H9 (cell line): ENCODE measurements around the gene ITPR2. TPM values are rescaled to one million over a fixed set of nuclear protein-coding genes. Genes with fewer than 3 reads are reported as not detected.

ENCODE experiments used
- DNase-seq: peaks from one replicate; pipeline ENCODE4 v3.0.0-alpha.2; 2017
- H2AFZ ChIP-seq: one replicate; pipeline ENCODE4 v1.6.1; 2013; ENCODE audit warnings: mild to moderate bottlenecking, low read length, control low read depth, moderate library complexity
- H2AK5ac ChIP-seq: 2 replicates; pipeline ENCODE4 v1.6.1; 2013; ENCODE audit warnings: low read length, control low read depth, mixed read lengths; ENCODE audit not compliant: insufficient read length
- H2BK120ac ChIP-seq: one replicate; pipeline ENCODE4 v1.6.1; 2013; ENCODE audit warnings: low read depth, mild to moderate bottlenecking, low read length, control low read depth, inconsistent platforms; ENCODE audit not compliant: poor library complexity, severe bottlenecking
- H2BK12ac ChIP-seq: 2 replicates; pipeline ENCODE4 v1.6.1; 2013; ENCODE audit warnings: low read length, control low read depth, mixed read lengths, low read depth; ENCODE audit not compliant: insufficient read length
- H2BK15ac ChIP-seq: 2 replicates; pipeline ENCODE4 v1.6.1; 2013; ENCODE audit warnings: low read depth, low read length, control low read depth
- H2BK20ac ChIP-seq: one replicate; pipeline ENCODE4 v1.6.1; 2013; ENCODE audit warnings: low read depth, mild to moderate bottlenecking, low read length, control low read depth, inconsistent platforms; ENCODE audit not compliant: poor library complexity, severe bottlenecking
- H2BK5ac ChIP-seq: 2 replicates; pipeline ENCODE4 v1.6.1; 2013; ENCODE audit warnings: low read length, control low read depth, mixed read lengths; ENCODE audit not compliant: insufficient read length
- H3K14ac ChIP-seq: 2 replicates; pipeline ENCODE4 v1.6.1; 2013; ENCODE audit warnings: low read length, control low read depth; ENCODE audit not compliant: insufficient read depth
- H3K18ac ChIP-seq: 2 replicates; pipeline ENCODE4 v1.6.1; 2013; ENCODE audit warnings: low read depth, mild to moderate bottlenecking, mixed read lengths, low read length, control low read depth; ENCODE audit not compliant: insufficient read length
- H3K23ac ChIP-seq: 2 replicates; pipeline ENCODE4 v1.6.1; 2013; ENCODE audit warnings: low read length, control low read depth, mixed read lengths, low read depth; ENCODE audit not compliant: insufficient read length
- H3K23me2 ChIP-seq: 2 replicates; pipeline ENCODE4 v1.6.1; 2013; ENCODE audit warnings: low read depth, mild to moderate bottlenecking, mixed read lengths, low read length, control low read depth; ENCODE audit not compliant: insufficient read length, poor library complexity, severe bottlenecking
- H3K27ac ChIP-seq: 2 replicates; pipeline ENCODE4 v1.5.1; 2013; ENCODE audit warnings: low read length, control low read depth, mixed read lengths, low read depth; ENCODE audit not compliant: insufficient read length
- H3K27me3 ChIP-seq: 2 replicates; pipeline ENCODE4 v1.6.1; 2013; ENCODE audit warnings: low read length, control low read depth, inconsistent platforms; ENCODE audit not compliant: insufficient read depth
- H3K4ac ChIP-seq: 2 replicates; pipeline ENCODE4 v1.6.1; 2013; ENCODE audit warnings: low read depth, mild to moderate bottlenecking, control low read depth, inconsistent platforms, low read length, moderate library complexity
- H3K4me1 ChIP-seq: 2 replicates; pipeline ENCODE4 v1.6.1; 2013; ENCODE audit warnings: low read length, control low read depth, inconsistent platforms; ENCODE audit not compliant: insufficient read depth
- H3K4me2 ChIP-seq: 2 replicates; pipeline ENCODE4 v1.6.1; 2013; ENCODE audit warnings: low read length, control low read depth, mixed read lengths; ENCODE audit not compliant: insufficient read length, insufficient read depth
- H3K56ac ChIP-seq: 2 replicates; pipeline ENCODE4 v1.6.1; 2013; ENCODE audit warnings: low read depth, mild to moderate bottlenecking, mixed read lengths, low read length, control low read depth; ENCODE audit not compliant: insufficient read length
- H3K79me1 ChIP-seq: 2 replicates; pipeline ENCODE4 v1.6.1; 2013; ENCODE audit warnings: low read depth, mild to moderate bottlenecking, moderate library complexity, low read length, control low read depth, inconsistent platforms; ENCODE audit not compliant: insufficient read depth, poor library complexity, severe bottlenecking
- H3K79me2 ChIP-seq: 2 replicates; pipeline ENCODE4 v1.6.1; 2013; ENCODE audit warnings: low read length, control low read depth, inconsistent platforms; ENCODE audit not compliant: insufficient read depth
- H3K9ac ChIP-seq: 2 replicates; pipeline ENCODE4 v1.6.1; 2013; ENCODE audit warnings: low read length, control low read depth, mixed read lengths; ENCODE audit not compliant: insufficient read length; ENCODE audit errors: extremely low read depth
- H3K9me3 ChIP-seq: one replicate; pipeline ENCODE4 v1.6.1; 2013; ENCODE audit warnings: low read depth, low read length, inconsistent platforms; ENCODE audit not compliant: control insufficient read depth
- H3T11ph ChIP-seq: one replicate; pipeline ENCODE4 v1.6.1; 2013; ENCODE audit warnings: mild to moderate bottlenecking, low read length, control low read depth, inconsistent platforms
- H4K20me1 ChIP-seq: one replicate; pipeline ENCODE4 v1.6.1; 2013; ENCODE audit not compliant: control insufficient read depth, insufficient read length, insufficient read depth
- H4K5ac ChIP-seq: 2 replicates; pipeline ENCODE4 v1.6.1; 2013; ENCODE audit warnings: low read depth, mild to moderate bottlenecking, mixed read lengths, low read length, control low read depth; ENCODE audit not compliant: insufficient read length
- H4K8ac ChIP-seq: replicated peaks from 2 replicates; pipeline ENCODE4 v1.6.1; 2013; ENCODE audit warnings: low read length, control low read depth, mixed read lengths, low read depth; ENCODE audit not compliant: insufficient read length
- H4K91ac ChIP-seq: 2 replicates; pipeline ENCODE4 v1.6.1; 2013; ENCODE audit warnings: low read depth, mild to moderate bottlenecking, moderate library complexity, mixed read lengths, low read length, control low read depth; ENCODE audit not compliant: insufficient read length
- H3K27ac Mint-ChIP-seq, 3 experiments: 2 replicates in 2 of 3; 3 replicates in 1 of 3; pipeline ENCODE4 v1.8.0; 2020 to 2021; ENCODE audit warnings: mixed read lengths in 3 of 3, mild to moderate bottlenecking in 1 of 3, moderate library complexity in 1 of 3
- H3K27me3 Mint-ChIP-seq: 2 replicates; pipeline ENCODE4 v1.8.0; 2021; ENCODE audit warnings: low read depth, mild to moderate bottlenecking, moderate library complexity, mixed read lengths
- H3K36me3 Mint-ChIP-seq, 3 experiments: 2 replicates in 2 of 3; 3 replicates in 1 of 3; pipeline ENCODE4 v1.8.0; 2020 to 2021; ENCODE audit warnings: low read depth in 3 of 3, mixed read lengths in 3 of 3; ENCODE audit not compliant: insufficient read depth in 1 of 3
- H3K4me1 Mint-ChIP-seq, 2 experiments: 2 replicates each; pipeline ENCODE4 v1.8.0; 2020; ENCODE audit warnings: mixed read lengths in 2 of 2
- H3K4me3 Mint-ChIP-seq, 2 experiments: 2 replicates in 1 of 2; 3 replicates in 1 of 2; pipeline ENCODE4 v1.8.0; 2020 to 2021; ENCODE audit warnings: mild to moderate bottlenecking in 2 of 2, mixed read lengths in 2 of 2, moderate library complexity in 1 of 2
- H3K9me3 Mint-ChIP-seq, 2 experiments: 2 replicates in 1 of 2; 3 replicates in 1 of 2; pipeline ENCODE4 v1.8.0; 2020; ENCODE audit warnings: mild to moderate bottlenecking in 2 of 2, mixed read lengths in 2 of 2, moderate library complexity in 1 of 2
- CTCF ChIP-seq: fragments of 200-600 bp; sonication (generic); conservative IDR thresholded peaks from 3 replicates; pipeline ENCODE4 v1.8.0; 2021; ENCODE audit warnings: antibody characterized with exemption, mild to moderate bottlenecking
- WGBS: extraction: QIAGEN DNeasy Blood & Tissue Kit; methylation state at CpG from one replicate; pipeline ENCODE4 v1.1.7; 2013; ENCODE audit warnings: missing lambda C conversion rate, low lambda C conversion rate, mixed read lengths; ENCODE audit not compliant: insufficient read length; ENCODE audit errors: extremely low coverage; 5-methylcytosine and 5-hydroxymethylcytosine counted together
- total RNA-seq: library from RNA; stranded (reverse); gene quantifications from 2 replicates; pipeline ENCODE4 v1.2.1, GENCODE V29; 2021

ITPR2 gene
- total RNA-seq, 1 experiment from 2014 or later = 14.8 TPM

GRCh38 chr12:26751179-26751578, 81.8 kb downstream of the ITPR2 start:
- no peak overlapping the region for H4K91ac ChIP-seq
- no peak overlapping the region for H3K27ac Mint-ChIP-seq

More at GRCh38 chr12:26751179-26751578, 81.8 kb downstream of the ITPR2 start:
- Histone ChIP-seq H2BK15ac (no peak overlapping the region), H2BK20ac (no peak overlapping the region), H2AK5ac (no peak overlapping the region), H3K27ac (no peak overlapping the region), H3K4me2 (no peak overlapping the region), H3K18ac (no peak overlapping the region), H2BK5ac (no peak overlapping the region), H4K5ac (no peak overlapping the region), H3K4ac (no peak overlapping the region), H3K79me2 (no peaks in the 10 kb centered on the region; the same call in 1 of the 2 replicates), H2BK12ac (no peak overlapping the region), H4K8ac (no peak overlapping the region), H3K79me1 (no peaks in the 10 kb centered on the region), H3K27me3 (no peaks in the 10 kb centered on the region), H2AFZ (no peak overlapping the region), H3K23me2 (no peaks in the 10 kb centered on the region), H3K4me1 (peaks cover 11% of the 10 kb centered on the region; the same call in 1 of the 2 replicates), H2BK120ac (no peak overlapping the region), H3K9me3 (no peaks in the 10 kb centered on the region), H3K56ac (no peak overlapping the region), H3K14ac (no peak overlapping the region), H4K20me1 (no peaks in the 10 kb centered on the region), H3T11ph (no peak overlapping the region), H3K23ac (no peak overlapping the region), H3K9ac (no peak overlapping the region)
- WGBS = no CpG with 5 or more reads among the region's 4 CpGs
- Mint-ChIP-seq H3K36me3 (peaks cover 20 to 21% (median 20%) of the 10 kb centered on the region in 3 experiments), H3K4me3 (no peak overlapping the region), H3K9me3 (peaks cover 24 to 30% of the 10 kb centered on the region in 2 experiments), H3K27me3 (no peaks in the 10 kb centered on the region), H3K4me1 (peaks cover 16 to 24% of the 10 kb centered on the region in 2 experiments)
- TF ChIP-seq CTCF = no peak
- DNase-seq = no peak
